NCI-H460 (cell line): ENCODE results near the gene UACA. TPM values are rescaled to one million over a fixed set of nuclear protein-coding genes. Genes with fewer than 3 reads are reported as not detected.
"Not testable (repeated sequence)": the region's sequence is repeated elsewhere in the genome, so short reads cannot be mapped to it uniquely, and the experiment has no call there.

Experiments used
- DNase-seq: peaks from one replicate; pipeline ENCODE4 v3.0.0-alpha.2; 2016; ENCODE audit warnings: low read depth; ENCODE audit errors: extremely low read depth
- total RNA-seq: library from RNA; depleted of rRNA; stranded (reverse); fragments of >200 nt; shearing (Covaris generic); gene quantifications from 2 replicates; pipeline ENCODE4 v1.2.3, GENCODE V29; 2014

Gene UACA
- total RNA-seq, 1 experiment from 2014 or later, result 28.5 TPM

DNA sequence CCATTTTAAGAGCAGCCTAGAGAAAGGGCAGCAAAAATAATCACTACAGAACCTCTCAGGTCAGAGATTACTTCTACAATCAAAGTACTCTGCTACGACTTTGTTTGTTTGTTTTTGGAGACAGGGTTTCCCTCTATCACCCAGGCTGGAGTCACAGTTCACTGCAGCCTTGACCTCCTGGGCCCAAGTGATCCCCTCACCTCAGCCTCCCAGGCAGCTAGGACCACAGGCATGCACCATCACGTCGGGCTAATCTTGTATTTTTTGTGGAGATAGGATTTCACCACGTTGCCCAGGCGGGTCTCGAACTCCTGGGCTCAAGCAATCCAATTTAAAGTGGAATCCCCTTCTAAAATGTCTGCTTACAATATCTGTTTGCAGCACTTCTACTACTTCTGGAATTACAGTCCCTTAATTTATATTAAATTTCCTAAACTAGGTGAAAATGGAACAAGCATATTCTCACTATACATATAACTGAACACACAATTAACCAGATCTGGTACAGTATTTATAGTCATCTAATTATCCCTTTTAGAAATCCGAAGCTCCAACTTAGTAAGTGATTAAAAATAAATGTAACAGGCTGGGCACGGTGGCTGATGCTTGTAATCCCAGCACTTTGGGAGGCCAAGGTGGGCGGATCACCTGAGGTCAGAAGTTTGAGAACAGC lies 4.4 kb downstream of the UACA start:
- DNase-seq, result no peak

GRCh38 chr15:70757627-70758026 lies 5.7 kb downstream of the UACA start:
- DNase-seq, result no peak

- no peak for DNase-seq
These were observed 8.5 kb downstream of the UACA start for GRCh38 chr15:70754862-70755261.

DNA sequence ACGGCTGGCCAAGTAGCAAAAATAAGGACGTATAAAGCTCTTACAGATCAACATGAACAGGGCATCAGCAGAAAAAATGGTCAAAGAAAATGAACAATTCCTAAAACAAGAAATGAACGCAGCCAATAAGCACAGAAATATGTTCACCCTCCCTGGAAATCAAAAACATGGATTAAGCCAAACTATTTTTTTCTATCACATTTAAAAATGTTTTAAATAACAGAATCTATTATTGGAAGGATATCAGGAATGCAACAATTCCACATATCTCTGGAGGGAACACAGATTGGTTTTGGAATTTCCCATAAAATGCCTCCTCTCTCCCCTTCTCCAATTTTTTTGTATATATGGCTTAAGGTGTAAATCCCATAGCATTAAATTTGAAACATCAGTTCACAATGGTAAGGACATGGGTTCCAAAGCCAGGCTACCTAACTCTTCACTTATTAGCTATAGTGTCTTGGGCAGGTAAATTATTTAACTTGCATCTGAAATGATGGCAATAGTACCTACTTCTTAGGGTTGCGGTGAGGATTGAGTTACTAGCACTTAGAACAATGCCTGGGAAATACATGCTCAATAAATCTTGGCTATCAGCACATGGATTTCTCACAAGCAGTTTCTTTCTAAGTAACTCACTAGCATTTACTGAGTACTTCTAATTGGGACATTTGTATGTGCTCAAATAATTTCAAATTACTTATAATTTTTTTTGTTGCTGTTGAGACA lies 10.1 kb downstream of the UACA start:
- no peak for DNase-seq

DNA sequence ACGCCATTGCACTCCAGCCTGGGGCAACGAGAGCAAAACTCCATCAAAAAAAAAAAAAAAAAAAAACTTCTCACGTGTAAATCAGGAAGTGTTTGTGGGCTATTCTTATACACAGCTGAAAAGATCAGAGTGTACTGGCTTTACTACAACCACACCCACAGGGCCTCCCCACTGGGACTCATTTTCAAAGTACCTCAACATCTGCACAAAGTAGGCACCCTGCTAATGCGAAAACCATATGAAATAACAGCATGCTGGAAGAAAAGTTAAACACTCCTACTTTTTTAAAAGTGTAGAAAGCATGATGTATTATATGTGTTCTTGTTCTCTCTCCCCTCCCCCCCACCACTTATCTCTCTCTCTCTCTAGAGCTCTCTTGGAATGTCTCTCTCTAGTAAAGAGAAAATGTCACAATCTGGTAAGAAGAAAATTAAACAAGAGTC lies 11.1 kb downstream of the UACA start:
- DNase-seq, result no peak

DNA sequence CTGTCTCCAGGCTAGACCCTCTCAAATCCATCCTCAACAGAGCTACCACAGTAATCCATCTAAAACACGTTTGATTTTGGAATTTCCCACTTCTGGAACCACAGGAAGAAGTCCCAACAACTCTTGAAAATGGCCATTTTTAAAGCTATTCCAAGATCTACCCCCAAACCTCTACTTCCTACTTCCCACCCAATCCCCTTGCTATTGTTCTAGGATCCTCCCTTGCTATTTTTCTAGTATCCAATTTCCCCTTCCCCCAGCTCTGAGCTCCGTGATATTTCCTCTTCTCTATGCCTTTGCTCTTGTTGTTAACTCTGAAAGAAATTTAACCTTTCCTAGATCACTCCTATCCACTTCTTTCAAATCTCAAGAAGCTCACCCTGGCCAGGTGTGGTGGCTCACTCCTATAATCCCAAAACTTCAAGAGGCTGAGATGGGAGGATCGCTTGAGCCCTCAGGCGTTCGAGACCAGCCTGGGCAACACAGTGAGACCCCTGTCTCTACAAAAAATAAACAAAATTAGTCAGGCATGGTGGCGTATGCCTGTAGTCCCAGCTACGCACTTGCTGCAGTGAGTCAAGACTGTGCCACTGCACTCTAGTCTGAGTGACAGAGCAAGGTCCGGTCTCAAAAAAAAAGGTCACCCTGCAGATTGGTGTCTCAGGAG lies 13.0 kb downstream of the UACA start:
- no peak for DNase-seq

DNA sequence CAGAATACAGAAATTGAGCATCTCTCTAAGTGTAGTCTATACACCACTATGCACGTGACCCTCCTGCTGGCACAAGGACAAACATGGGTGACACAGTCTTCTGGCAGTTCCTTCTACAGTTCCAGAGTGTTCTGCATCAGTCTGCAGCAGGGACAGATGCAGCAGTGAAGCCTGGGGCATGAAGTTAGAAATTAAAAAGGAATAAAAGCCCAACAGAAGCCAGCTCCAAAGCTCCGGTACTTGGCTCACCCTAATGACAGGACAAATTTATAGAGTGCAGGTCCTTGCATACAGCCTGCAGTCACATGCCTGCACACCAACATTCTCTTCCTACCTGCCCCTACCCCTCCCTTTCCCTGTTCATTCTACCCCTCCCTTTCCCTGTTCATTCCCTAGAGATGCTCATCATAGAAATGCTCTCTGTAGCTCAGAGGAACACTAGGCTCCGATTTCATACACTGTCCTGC lies 15.0 kb downstream of the UACA start:
- DNase-seq, result no peak

DNA sequence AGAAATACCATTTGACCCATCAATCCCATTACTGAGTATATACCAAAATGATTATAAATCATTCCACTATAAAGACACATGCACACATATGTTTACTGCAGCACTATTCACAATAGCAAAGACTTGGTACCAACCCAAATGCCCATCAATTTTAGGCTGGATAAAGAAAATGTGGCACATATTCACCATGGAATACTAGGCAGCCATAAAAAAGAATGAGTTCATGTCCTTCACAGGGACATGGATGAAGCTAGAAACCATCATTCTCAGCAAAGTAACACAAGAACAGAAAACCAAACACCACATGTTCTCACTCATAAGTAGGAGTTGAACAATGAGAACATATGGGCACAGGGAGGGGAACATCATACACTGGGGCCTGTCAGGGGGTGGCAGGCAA lies 16.8 kb downstream of the UACA start:
- not testable (repeated sequence) for DNase-seq

- DNase-seq, result no peak
These were observed 20.4 kb downstream of the UACA start for GRCh38 chr15:70742928-70743327.

- DNase-seq, result peak; percentile 61
These were observed 21.6 kb downstream of the UACA start for GRCh38 chr15:70741677-70742293.

- peak; percentile 68 for DNase-seq
These were observed 22.2 kb downstream of the UACA start for GRCh38 chr15:70741107-70741531.

- not testable (repeated sequence) for DNase-seq
These were observed 28.3 kb downstream of the UACA start for GRCh38 chr15:70735040-70735439.

DNA sequence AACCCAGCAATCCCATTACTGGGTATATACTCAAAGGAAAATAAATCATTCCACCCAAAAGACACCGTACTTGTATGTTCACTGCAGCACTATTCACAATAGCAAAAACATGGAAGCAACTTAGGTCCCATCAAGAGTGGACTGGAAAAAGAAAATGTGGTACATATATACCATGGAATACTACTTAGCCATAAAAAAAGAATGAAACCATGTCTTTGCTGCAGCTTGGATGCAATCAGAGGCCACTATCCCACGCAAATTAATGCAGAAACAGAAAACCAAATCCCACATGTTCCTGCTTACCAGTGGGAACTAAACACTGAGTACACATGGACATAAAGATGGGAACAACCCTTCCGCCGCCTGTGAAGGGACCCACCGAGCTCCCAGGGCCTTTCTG lies 34.2 kb downstream of the UACA start:
- DNase-seq, result no peak

DNA sequence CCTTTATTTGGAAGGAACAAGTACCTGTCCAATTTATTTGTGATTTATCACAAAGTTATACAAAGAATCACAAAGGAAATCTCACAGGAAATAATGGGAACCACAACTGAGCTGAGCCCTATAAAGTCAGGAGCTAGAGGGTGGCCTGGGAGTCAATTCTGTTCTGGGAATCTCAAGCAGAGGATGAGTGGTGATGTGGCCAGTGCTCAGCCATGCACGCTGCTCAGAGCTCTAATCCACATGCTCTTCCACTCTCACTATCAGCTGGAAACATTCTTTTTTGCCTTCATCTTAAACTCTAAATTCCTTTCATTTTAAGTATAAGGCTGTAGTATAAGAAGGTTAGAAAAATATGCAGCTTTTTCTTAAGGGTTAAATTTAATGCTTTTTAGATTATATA lies 36.6 kb downstream of the UACA start:
- no peak for DNase-seq

DNA sequence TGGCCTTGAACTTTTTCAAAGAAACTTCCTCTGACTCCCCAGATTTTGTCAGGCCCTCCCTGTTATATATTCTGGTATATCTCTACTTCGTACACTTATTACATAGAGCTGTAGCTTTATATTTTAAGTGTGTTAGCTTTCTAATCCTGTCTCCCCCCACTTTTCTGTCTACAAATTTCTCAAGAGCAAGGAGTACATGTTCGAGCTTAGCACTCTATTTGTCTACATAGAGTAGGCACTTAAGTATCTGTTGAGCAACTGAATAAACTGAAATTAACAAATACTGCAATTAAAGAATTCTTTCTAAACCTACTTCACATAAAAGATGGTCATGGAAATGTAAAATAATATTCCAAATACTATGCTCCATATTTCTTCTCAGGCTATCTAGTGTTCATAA lies 39.4 kb downstream of the UACA start:
- DNase-seq, result no peak

- DNase-seq, result no peak
These were observed 40.3 kb downstream of the UACA start for GRCh38 chr15:70723122-70723422.

DNA sequence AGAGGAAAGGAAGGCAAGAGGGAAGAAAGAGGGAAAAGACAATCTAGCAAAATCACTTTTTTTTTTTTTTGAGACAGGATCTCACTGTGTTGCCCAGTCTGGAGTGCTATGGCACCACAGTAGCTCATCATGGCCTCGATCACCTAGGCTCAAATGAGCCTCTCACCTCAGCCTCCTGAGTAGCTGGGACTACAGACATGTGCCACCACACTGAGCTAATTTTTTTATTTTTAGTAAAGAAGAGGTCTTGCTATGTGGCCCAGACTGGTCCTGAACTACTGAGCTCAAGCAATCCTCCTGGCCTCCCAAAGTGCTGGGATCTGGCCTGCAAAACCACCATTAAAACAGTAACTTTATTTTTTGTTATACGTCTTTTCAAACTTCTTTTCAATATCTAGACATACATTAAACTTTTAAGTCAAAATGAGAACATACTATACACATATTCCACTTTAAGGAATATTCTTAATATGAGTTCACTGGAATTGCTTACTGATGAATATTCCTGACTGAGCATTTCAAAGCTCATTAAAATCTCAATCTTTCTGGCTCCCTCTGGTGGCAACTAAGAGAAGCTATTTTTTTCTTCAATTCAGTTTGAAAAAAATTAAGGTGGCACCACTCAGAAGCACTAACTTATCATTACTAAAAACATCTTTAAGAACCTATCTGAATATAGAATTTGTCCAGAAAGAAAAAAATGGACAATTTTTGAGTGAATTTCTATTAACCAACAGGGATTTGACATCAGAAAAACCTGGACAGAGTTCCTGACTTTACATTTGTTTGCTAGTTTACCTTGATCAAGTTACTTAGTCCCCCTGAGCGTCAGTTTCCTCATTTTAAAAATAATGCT lies 40.9 kb downstream of the UACA start:
- peak; percentile 45 for DNase-seq

- no peak for DNase-seq
These were observed 42.9 kb downstream of the UACA start for GRCh38 chr15:70720228-70721016.

GRCh38 chr15:70717237-70717793 lies 46.0 kb downstream of the UACA start:
- DNase-seq, result no peak
